OCI-LY3 (cell line): ENCODE measurements around the gene SIRT6.
"Not testable (repeated sequence)": the region's sequence is repeated elsewhere in the genome, so short reads cannot be mapped to it uniquely, and the experiment has no call there.

Experiments
- H2AFZ ChIP-seq: fragments of 200-600, 300-600 bp; shearing (Covaris generic); 2 replicates; pipeline ENCODE4 v1.6.0; 2014; ENCODE audit warnings: antibody characterized with exemption, low read depth, low read length
- H3K27ac ChIP-seq: fragments of 200-600, 300-600 bp; sonication (generic); 2 replicates; pipeline ENCODE4 v1.5.1; 2014; ENCODE audit warnings: mild to moderate bottlenecking, low read length, moderate library complexity, mixed read lengths
- H3K27me3 ChIP-seq: fragments of 200-600, 300-600 bp; sonication (generic); 2 replicates; pipeline ENCODE4 v1.6.1; 2014; ENCODE audit warnings: low read depth, low read length, mixed read lengths
- H3K36me3 ChIP-seq: fragments of 200-600, 300-600 bp; sonication (generic); replicated peaks from 2 replicates; pipeline ENCODE3; 2014; ENCODE audit warnings: low read depth, low read length, mixed read lengths
- H3K4me1 ChIP-seq: fragments of 300-600, 200-600 bp; sonication (generic); 2 replicates; pipeline ENCODE4 v1.6.1; 2014; ENCODE audit warnings: low read length, mixed read lengths
- H3K4me2 ChIP-seq: fragments of 200-600, 300-600 bp; sonication (generic); 2 replicates; pipeline ENCODE4 v1.6.1; 2014; ENCODE audit warnings: low read length, mixed read lengths
- H3K4me3 ChIP-seq: fragments of 300-600, 200-600 bp; sonication (generic); 2 replicates; pipeline ENCODE4 v1.5.1; 2014; ENCODE audit warnings: antibody characterized with exemption, mild to moderate bottlenecking, low read length, moderate library complexity
- H3K79me2 ChIP-seq: fragments of 300-600, 200-600 bp; shearing (Covaris generic); 2 replicates; pipeline ENCODE4 v1.6.1; 2014; ENCODE audit warnings: mild to moderate bottlenecking, low read length, mixed read lengths
- H3K9ac ChIP-seq: fragments of 300-600, 200-600 bp; shearing (Covaris generic); 2 replicates; pipeline ENCODE4 v1.6.0; 2014; ENCODE audit warnings: mild to moderate bottlenecking, low read length, moderate library complexity
- H3K9me3 ChIP-seq: fragments of 200-600, 300-600 bp; shearing (Covaris generic); 2 replicates; pipeline ENCODE4 v1.6.1; 2014; ENCODE audit warnings: low read length, mixed read lengths; ENCODE audit not compliant: insufficient read depth
- H4K20me1 ChIP-seq: fragments of 200-600, 300-600 bp; sonication (generic); 2 replicates; pipeline ENCODE4 v1.6.1; 2016; ENCODE audit warnings: low read length, mixed read lengths; ENCODE audit not compliant: insufficient read depth
- EZH2phosphoT487 ChIP-seq: fragments of 200-600 bp; shearing (Covaris generic); IDR thresholded peaks from 2 replicates; pipeline ENCODE4 v1.6.1; 2018; ENCODE audit warnings: antibody characterized with exemption, mixed run types, low read depth
- TF ChIP-seq, protein P1 (sequence below): fragments of 200-600, 300-600 bp; sonication (generic); IDR thresholded peaks from 2 replicates; pipeline ENCODE4 v1.5.1; 2014; ENCODE audit warnings: antibody characterized with exemption, low read length, low read depth

The SIRT6 gene

DNA sequence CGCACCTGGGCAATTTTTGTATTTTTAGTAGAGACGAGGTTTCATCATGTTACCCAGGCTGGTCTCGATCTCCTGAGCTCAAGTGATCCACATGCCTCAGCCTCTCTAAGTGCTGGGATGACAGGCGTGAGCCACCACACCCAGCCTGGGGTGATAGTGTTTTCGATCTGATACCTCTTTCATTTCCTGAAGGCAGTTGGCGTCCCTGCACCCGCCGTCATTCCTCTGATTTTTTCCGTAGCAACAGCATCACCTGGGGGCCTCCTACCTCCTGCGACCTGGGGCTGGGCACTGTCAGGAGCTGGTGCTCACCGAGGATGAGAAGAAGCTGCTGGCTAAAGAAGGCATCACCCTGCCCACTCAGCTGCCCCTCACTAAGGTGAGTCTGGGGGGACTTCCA, 18.1 kb downstream of the SIRT6 start:
- H3K36me3 ChIP-seq = no peaks in the 10 kb centered on the region
- no peaks in the 10 kb centered on the region for H4K20me1 ChIP-seq
- H3K9ac ChIP-seq = no peak overlapping the region
- no peak overlapping the region for H3K4me3 ChIP-seq
- H3K79me2 ChIP-seq = no peaks in the 10 kb centered on the region
- H3K4me2 ChIP-seq = no peak overlapping the region
- H3K4me1 ChIP-seq = no peaks in the 10 kb centered on the region
- no peak overlapping the region for H2AFZ ChIP-seq
- no peak overlapping the region for H3K27ac ChIP-seq
- 0 out of 2 replicates have a peak, but pooled peaks cover 6% of the 10 kb centered on the region for H3K27me3 ChIP-seq
- no peaks in the 10 kb centered on the region for H3K9me3 ChIP-seq
- TF ChIP-seq, protein P1, sequence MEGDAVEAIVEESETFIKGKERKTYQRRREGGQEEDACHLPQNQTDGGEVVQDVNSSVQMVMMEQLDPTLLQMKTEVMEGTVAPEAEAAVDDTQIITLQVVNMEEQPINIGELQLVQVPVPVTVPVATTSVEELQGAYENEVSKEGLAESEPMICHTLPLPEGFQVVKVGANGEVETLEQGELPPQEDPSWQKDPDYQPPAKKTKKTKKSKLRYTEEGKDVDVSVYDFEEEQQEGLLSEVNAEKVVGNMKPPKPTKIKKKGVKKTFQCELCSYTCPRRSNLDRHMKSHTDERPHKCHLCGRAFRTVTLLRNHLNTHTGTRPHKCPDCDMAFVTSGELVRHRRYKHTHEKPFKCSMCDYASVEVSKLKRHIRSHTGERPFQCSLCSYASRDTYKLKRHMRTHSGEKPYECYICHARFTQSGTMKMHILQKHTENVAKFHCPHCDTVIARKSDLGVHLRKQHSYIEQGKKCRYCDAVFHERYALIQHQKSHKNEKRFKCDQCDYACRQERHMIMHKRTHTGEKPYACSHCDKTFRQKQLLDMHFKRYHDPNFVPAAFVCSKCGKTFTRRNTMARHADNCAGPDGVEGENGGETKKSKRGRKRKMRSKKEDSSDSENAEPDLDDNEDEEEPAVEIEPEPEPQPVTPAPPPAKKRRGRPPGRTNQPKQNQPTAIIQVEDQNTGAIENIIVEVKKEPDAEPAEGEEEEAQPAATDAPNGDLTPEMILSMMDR = no peak
- TF ChIP-seq EZH2phosphoT487 = no peak

GRCh38 chr19:4161415-4162077, 20.8 kb downstream of the SIRT6 start:
- no peak overlapping the region for H2AFZ ChIP-seq
- H3K4me1 ChIP-seq = no peaks in the 10 kb centered on the region
- H4K20me1 ChIP-seq = no peaks in the 10 kb centered on the region
- peaks cover 6% of the 10 kb centered on the region; the same call in 1 of the 2 replicates for H3K27me3 ChIP-seq
- no peaks in the 10 kb centered on the region for H3K36me3 ChIP-seq
- H3K27ac ChIP-seq = no peak overlapping the region
- no peaks in the 10 kb centered on the region for H3K79me2 ChIP-seq
- H3K9me3 ChIP-seq = no peaks in the 10 kb centered on the region
- no peak overlapping the region for H3K4me3 ChIP-seq
- H3K9ac ChIP-seq = no peak overlapping the region
- TF ChIP-seq, protein P1 = no peak
- no peak for TF ChIP-seq EZH2phosphoT487
- H3K4me2 ChIP-seq = no peak overlapping the region

GRCh38 chr19:4157971-4158370, 24.4 kb downstream of the SIRT6 start:
- peaks cover 10% of the 10 kb centered on the region for H3K27me3 ChIP-seq
- not testable (repeated sequence) for H3K4me2 ChIP-seq, H3K4me3 ChIP-seq, H4K20me1 ChIP-seq, H3K79me2 ChIP-seq, H3K4me1 ChIP-seq, H3K36me3 ChIP-seq, H3K9ac ChIP-seq, H3K9me3 ChIP-seq, H3K27ac ChIP-seq, H2AFZ ChIP-seq

DNA sequence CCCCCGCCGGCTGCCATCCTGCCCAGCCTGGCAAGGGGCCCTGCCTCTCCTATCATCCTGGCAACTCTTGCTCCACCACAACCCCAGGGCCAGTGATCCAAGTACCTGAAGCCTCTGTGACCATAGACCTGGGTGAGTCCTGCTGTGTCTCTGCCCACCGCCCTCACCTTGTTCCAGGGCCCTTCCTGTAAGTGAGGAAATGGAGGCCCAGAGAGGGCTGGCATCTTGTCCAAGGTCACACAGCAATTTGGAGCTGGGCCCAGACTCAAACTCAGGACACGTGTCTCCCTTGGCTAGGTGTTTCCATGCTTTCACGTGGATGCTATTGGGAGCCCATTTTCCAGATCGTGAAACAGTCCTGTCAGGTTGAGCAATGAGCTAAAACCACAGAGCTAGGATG, 25.2 kb downstream of the SIRT6 start:
- TF ChIP-seq, protein P1 = no peak
- TF ChIP-seq EZH2phosphoT487 = no peak

More for the DNA sequence above, 25.2 kb downstream of the SIRT6 start:
- no peaks in the 10 kb centered on the region for H3K36me3 ChIP-seq
- H4K20me1 ChIP-seq = no peaks in the 10 kb centered on the region
- H3K27me3 ChIP-seq = peaks cover 16% of the 10 kb centered on the region
- no peak overlapping the region for H3K4me3 ChIP-seq
- H3K27ac ChIP-seq = no peak overlapping the region
- H2AFZ ChIP-seq = no peak overlapping the region
- no peak overlapping the region for H3K9ac ChIP-seq
- H3K79me2 ChIP-seq = no peaks in the 10 kb centered on the region
- no peaks in the 10 kb centered on the region for H3K4me1 ChIP-seq
- H3K9me3 ChIP-seq = no peaks in the 10 kb centered on the region
- H3K4me2 ChIP-seq = no peak overlapping the region
